H1 (cell line): Measurements from ENCODE around the gene MYNN. TPM values are rescaled to one million over a fixed set of nuclear protein-coding genes. Genes with fewer than 3 reads are reported as not detected.
A peak's percentile ranks its signal among the peaks of the same experiment; 100 is the strongest.

Experiments
- CTCF ChIA-PET: fragments of 300-600 bp; sonication (Branson Sonifier 250); formaldehyde crosslinking; loops from one replicate; lab custom pipeline; 2021; ENCODE audit not compliant: partially characterized antibody; lab: Charles Lee
- POLR2A ChIA-PET: fragments of 300-600 bp; sonication (Branson Sonifier 250); formaldehyde crosslinking; loops from one replicate; lab custom pipeline; 2021; ENCODE audit warnings: inconsistent platforms; ENCODE audit not compliant: partially characterized antibody; lab: Charles Lee
- DNase-seq, 2 experiments: peaks; one replicate each; pipeline versions ENCODE4 v3.0.0 to v3.0.0-alpha.2; 2010 to 2022; ENCODE audit warnings: low spot score in 2 of 2, low read depth in 1 of 2, mixed read lengths in 1 of 2
- FAIRE-seq: peaks from 2 replicates; lab custom pipeline; 2011; peaks lifted over from hg19 to GRCh38; lab: Jason Lieb, UNC
- H2AFZ ChIP-seq: 2 replicates; pipeline ENCODE4 v1.8.1; 2012; ENCODE audit warnings: low read length, inconsistent platforms
- H2AK5ac ChIP-seq: 2 replicates; pipeline ENCODE4 v1.6.1; 2013; ENCODE audit warnings: low read depth, low read length
- H2BK120ac ChIP-seq: replicated peaks from 2 replicates; pipeline ENCODE3; 2013; ENCODE audit warnings: low read depth, low read length, inconsistent platforms
- H2BK12ac ChIP-seq: 2 replicates; pipeline ENCODE4 v1.6.1; 2013; ENCODE audit warnings: low read depth, low read length
- H2BK15ac ChIP-seq: 2 replicates; pipeline ENCODE4 v1.6.1; 2013; ENCODE audit warnings: low read length
- H2BK20ac ChIP-seq: 2 replicates; pipeline ENCODE4 v1.6.1; 2013; ENCODE audit warnings: low read length
- H2BK5ac ChIP-seq: 2 replicates; pipeline ENCODE4 v1.6.1; 2013; ENCODE audit warnings: low read depth, low read length
- H3K14ac ChIP-seq: 2 replicates; pipeline ENCODE4 v1.6.1; 2013; ENCODE audit warnings: inconsistent platforms; ENCODE audit not compliant: insufficient read length
- H3K18ac ChIP-seq: 2 replicates; pipeline ENCODE4 v1.6.1; 2013; ENCODE audit warnings: low read length; ENCODE audit errors: extremely low read depth
- H3K23ac ChIP-seq: 2 replicates; pipeline ENCODE4 v1.6.1; 2013; ENCODE audit warnings: inconsistent platforms; ENCODE audit not compliant: insufficient read length
- H3K23me2 ChIP-seq: 2 replicates; pipeline ENCODE4 v1.6.1; 2013; ENCODE audit warnings: low read depth, low read length
- H3K27ac ChIP-seq: 2 replicates; pipeline ENCODE4 v1.6.1; 2011; ENCODE audit warnings: low read depth, low read length, inconsistent platforms
- H3K27me3 ChIP-seq, 4 experiments: replicated peaks in 1 of 4; 1 replicate in 1 of 4; 2 replicates in 3 of 4; pipeline versions ENCODE4 v1.6.1 to v1.8.1; 2011 to 2013; ENCODE audit warnings: low read length in 3 of 4, mild to moderate bottlenecking in 3 of 4, inconsistent platforms in 2 of 4, mixed read lengths in 2 of 4, moderate library complexity in 1 of 4; ENCODE audit not compliant: control insufficient read depth in 3 of 4, insufficient read depth in 3 of 4; ENCODE audit errors: extremely low read depth in 1 of 4
- H3K36me3 ChIP-seq, 4 experiments: 2 replicates each; pipeline versions ENCODE4 v1.6.1 to v1.8.1; 2011 to 2013; ENCODE audit warnings: mild to moderate bottlenecking in 4 of 4, low read length in 3 of 4, moderate library complexity in 2 of 4, control low read depth in 1 of 4, inconsistent platforms in 1 of 4; ENCODE audit not compliant: insufficient read depth in 4 of 4, control insufficient read depth in 2 of 4
- H3K4ac ChIP-seq: replicated peaks from 2 replicates; pipeline ENCODE3; 2013; ENCODE audit warnings: low read length, low read depth, mixed read lengths, inconsistent platforms; ENCODE audit not compliant: insufficient read length
- H3K4me1 ChIP-seq, 4 experiments: replicated peaks in 1 of 4; 1 replicate in 1 of 4; 2 replicates in 3 of 4; pipeline versions ENCODE4 v1.6.1 to v1.8.1; 2011 to 2013; ENCODE audit warnings: low read length in 3 of 4, inconsistent platforms in 2 of 4, mixed read lengths in 1 of 4; ENCODE audit not compliant: insufficient read depth in 4 of 4, control insufficient read depth in 3 of 4
- H3K4me2 ChIP-seq, 2 experiments: 2 replicates each; pipeline versions ENCODE4 v1.6.1 to v1.8.1; 2011 to 2013; ENCODE audit warnings: low read depth in 2 of 2, low read length in 2 of 2, control low read depth in 1 of 2, inconsistent platforms in 1 of 2, mild to moderate bottlenecking in 1 of 2; ENCODE audit not compliant: insufficient read depth in 1 of 2
- H3K4me3 ChIP-seq, 4 experiments: fragments of 200-600, 300-600 bp in 1 of 4; sonication (generic), shearing (Covaris generic), sonication (Bioruptor Twin) in 1 of 4; 2 replicates each; pipeline versions ENCODE4 v1.5.1 to v1.8.1; 2011 to 2016; ENCODE audit warnings: low read length in 4 of 4, low read depth in 3 of 4, control low read depth in 2 of 4, inconsistent platforms in 2 of 4, mild to moderate bottlenecking in 2 of 4, mixed read lengths in 1 of 4, moderate library complexity in 1 of 4; ENCODE audit not compliant: insufficient read depth in 2 of 4; ENCODE audit errors: extremely low read depth in 1 of 4
- H3K56ac ChIP-seq: replicated peaks from 2 replicates; pipeline ENCODE3; 2013; ENCODE audit warnings: low read depth, mild to moderate bottlenecking, mixed read lengths, low read length, inconsistent platforms; ENCODE audit not compliant: insufficient read length
- H3K79me1 ChIP-seq: 2 replicates; pipeline ENCODE4 v1.6.1; 2013; ENCODE audit warnings: low read depth, low read length, control low read depth
- H3K79me2 ChIP-seq, 2 experiments: 2 replicates each; pipeline versions ENCODE4 v1.6.1 to v1.8.1; 2012 to 2013; ENCODE audit warnings: low read length in 2 of 2, mild to moderate bottlenecking in 2 of 2, inconsistent platforms in 1 of 2; ENCODE audit not compliant: insufficient read depth in 2 of 2, control insufficient read depth in 1 of 2
- H3K9ac ChIP-seq, 4 experiments: replicated peaks in 1 of 4; 1 replicate in 1 of 4; 2 replicates in 3 of 4; pipeline versions ENCODE4 v1.6.1 to v1.8.1; 2011 to 2013; ENCODE audit warnings: low read depth in 3 of 4, low read length in 3 of 4, control low read depth in 2 of 4, mild to moderate bottlenecking in 2 of 4, moderate library complexity in 2 of 4, inconsistent platforms in 1 of 4; ENCODE audit errors: extremely low read depth in 1 of 4
- H3K9me3 ChIP-seq, 2 experiments: 2 replicates each; pipeline versions ENCODE4 v1.6.1 to v1.8.1; 2012 to 2013; ENCODE audit warnings: mild to moderate bottlenecking in 2 of 2, moderate library complexity in 2 of 2, control low read depth in 1 of 2, inconsistent platforms in 1 of 2, low read depth in 1 of 2, low read length in 1 of 2, mixed read lengths in 1 of 2; ENCODE audit not compliant: insufficient read depth in 2 of 2
- H4K20me1 ChIP-seq, 2 experiments: replicated peaks in 1 of 2; 2 replicates each; pipeline versions ENCODE3 to v1.8.1; 2011 to 2013; ENCODE audit warnings: inconsistent platforms in 2 of 2, low read length in 2 of 2, mild to moderate bottlenecking in 1 of 2; ENCODE audit not compliant: insufficient read depth in 2 of 2, control insufficient read depth in 1 of 2
- H4K5ac ChIP-seq: 2 replicates; pipeline ENCODE4 v1.6.1; 2013; ENCODE audit warnings: low read length, low read depth, mixed read lengths, inconsistent platforms; ENCODE audit not compliant: insufficient read length
- H4K8ac ChIP-seq: 2 replicates; pipeline ENCODE4 v1.8.0; 2013; ENCODE audit warnings: mild to moderate bottlenecking, moderate library complexity, low read length, inconsistent platforms; ENCODE audit not compliant: insufficient read depth; ENCODE audit errors: extremely low read depth
- H4K91ac ChIP-seq: replicated peaks from 2 replicates; pipeline ENCODE3; 2013; ENCODE audit warnings: low read length, mixed read lengths, inconsistent platforms; ENCODE audit not compliant: insufficient read length
- ASH2L ChIP-seq: fragments of 200-600, 300-600 bp; sonication (generic); IDR thresholded peaks from one replicate; pipeline ENCODE4 v1.7.1; 2017; ENCODE audit warnings: low read length
- ATF2 ChIP-seq: IDR thresholded peaks from 2 replicates; pipeline ENCODE4 v1.6.1; 2012; ENCODE audit warnings: low read length, inconsistent platforms
- CEBPB ChIP-seq: IDR thresholded peaks from 2 replicates; pipeline ENCODE4 v1.6.1; 2012; ENCODE audit warnings: low read depth, low read length
- CREB1 ChIP-seq: IDR thresholded peaks from 2 replicates; pipeline ENCODE4 v1.6.1; 2012; ENCODE audit warnings: inconsistent platforms
- EZH2 ChIP-seq: fragments of 200-600 bp; sonication (generic); IDR thresholded peaks from 2 replicates; pipeline ENCODE4 v1.7.1; 2012; ENCODE audit warnings: low read depth, mild to moderate bottlenecking, moderate library complexity, low read length, inconsistent platforms; ENCODE audit not compliant: severe bottlenecking
- MAX ChIP-seq: IDR thresholded peaks from 2 replicates; pipeline ENCODE4 v1.6.1; 2012; ENCODE audit warnings: inconsistent platforms
- PHF8 ChIP-seq: fragments of 200-600 bp; sonication (generic); conservative IDR thresholded peaks from 2 replicates; pipeline ENCODE4 v1.7.1; 2012; ENCODE audit warnings: low read depth, mild to moderate bottlenecking, inconsistent platforms, low read length, moderate library complexity
- SIRT6 ChIP-seq: IDR thresholded peaks from one replicate; pipeline ENCODE4 v1.7.1; 2012; ENCODE audit warnings: low read length, inconsistent platforms
- TAF7 ChIP-seq: optimal IDR thresholded peaks from 2 replicates; pipeline ENCODE3; 2011; ENCODE audit warnings: low read depth, mild to moderate bottlenecking, inconsistent platforms, low read length, moderate library complexity, borderline replicate concordance
- WGBS, 2 experiments: shearing (Covaris generic) in 1 of 2; methylation state at CpG; one replicate each; pipeline versions ENCODE4 v1.1.6 to v1.1.7; 2013 to 2015; ENCODE audit warnings: low lambda C conversion rate in 2 of 2, mixed read lengths in 2 of 2, inconsistent platforms in 1 of 2, low coverage in 1 of 2, missing lambda C conversion rate in 1 of 2; ENCODE audit not compliant: insufficient replicate concordance in 2 of 2, insufficient coverage in 1 of 2, insufficient read length in 1 of 2; ENCODE audit errors: extremely low coverage in 1 of 2, missing lambda C conversion rate in 1 of 2; 5-methylcytosine and 5-hydroxymethylcytosine counted together
- polyA plus RNA-seq, 7 experiments: library from polyadenylated mRNA; depleted of rRNA in 3 of 7; stranded (reverse) in 5 of 7; unstranded in 2 of 7; fragments of >200 nt in 5 of 7; fragments of 200-250 nt in 2 of 7; gene quantifications; 1 replicate in 5 of 7; 2 replicates in 1 of 7; 4 replicates in 1 of 7; pipeline versions ENCODE4 v1.2.1 to v1.2.3, GENCODE V29; 2011 to 2013; ENCODE audit warnings: missing spikeins in 2 of 7, mixed read lengths in 2 of 7
- total RNA-seq: library from RNA; stranded (reverse); fragmentation: NEBNext Ultra II Directional; extraction: Animal tissue kit (Norgen Biotek cat#: 25700); gene quantifications from 2 replicates; pipeline ENCODE4 v1.2.1, GENCODE V29; 2021

The MYNN gene
- total and polyA plus RNA-seq, 2 of the 8 experiments (the other 6 are each of a cell fraction or from before 2014, with no cell fraction given): 7.3 to 15.2 TPM

- H3K27me3 ChIP-seq: no peaks in the 10 kb centered on the region
- H3K4me3 ChIP-seq: peak within 1 kb of the TSS; percentile 42 to 87 (median 68)
- peak within 1 kb of the TSS; percentile 42 for H3K56ac ChIP-seq
- DNase-seq (peak in 1 of 2 experiments; percentile 84), FAIRE-seq (no peak)
- no peak within 1 kb of the TSS; the same call in 1 of the 2 replicates for H3K18ac ChIP-seq
- H3K79me2 ChIP-seq: peaks cover 0 to 11% of the 10 kb centered on the region in 2 experiments; a peak in 3 of 4 replicates
- no peak within 1 kb of the TSS for H3K14ac ChIP-seq
- WGBS, 2 experiments: 3% methylated on average over 44 of the region's 51 CpGs; no CpG with 5 or more reads in 1 of the 2 experiments
- H2AK5ac ChIP-seq: no peak within 1 kb of the TSS
- no peak within 1 kb of the TSS for H3K4ac ChIP-seq
- no peak within 1 kb of the TSS; the same call in 1 of the 2 replicates for H2BK5ac ChIP-seq
- H3K23ac ChIP-seq: no peak within 1 kb of the TSS
- H3K27ac ChIP-seq: peak within 1 kb of the TSS; percentile 15; the same call in 1 of the 2 replicates
- ChIA-PET POLR2A (interaction anchor here (0.7 to 1.5 kb wide), 4 partner anchors 15 to 24 kb away, joined by 3 read pairs; no protein-coding TSS in a partner anchor), CTCF (interaction anchor here (0.6 to 1.0 kb wide), 2 partner anchors 282 to 905 kb away, joined by 3 read pairs; no protein-coding TSS in a partner anchor)
- H2BK20ac ChIP-seq: no peak within 1 kb of the TSS
- H4K8ac ChIP-seq: peak within 1 kb of the TSS; percentile 80
- H3K79me1 ChIP-seq: no peaks in the 10 kb centered on the region
- H3K4me1 ChIP-seq: no peaks in the 10 kb centered on the region; a peak in 3 of 7 replicates
- no peak within 1 kb of the TSS for H2BK12ac ChIP-seq
- peaks cover 0 to 2% of the 10 kb centered on the region in 2 experiments for H4K20me1 ChIP-seq
- peak within 1 kb of the TSS; percentile 69 to 78 for H3K4me2 ChIP-seq
- H3K23me2 ChIP-seq: no peaks in the 10 kb centered on the region; the same call in 1 of the 2 replicates
- peak within 1 kb of the TSS; percentile 100 for H2AFZ ChIP-seq
- H3K9me3 ChIP-seq: no peaks in the 10 kb centered on the region
- H2BK120ac ChIP-seq: no peak within 1 kb of the TSS
- H4K5ac ChIP-seq: peak within 1 kb of the TSS; percentile 89
- peak within 1 kb of the TSS in 1 of 4 experiments; percentile 47; a peak in 3 of 7 replicates for H3K9ac ChIP-seq
- H3K36me3 ChIP-seq: peaks cover 0 to 3% (median 0%) of the 10 kb centered on the region in 4 experiments; a peak in 1 of 8 replicates
- no peak within 1 kb of the TSS for H2BK15ac ChIP-seq
- peak within 1 kb of the TSS; percentile 72 for H4K91ac ChIP-seq
- TF ChIP-seq CEBPB (no peak), SIRT6 (no peak), CREB1 (peak; percentile 63), ASH2L (peak; percentile 94), TAF7 (no peak), MAX (peak; percentile 68), ATF2 (no peak), PHF8 (peak; percentile 62), EZH2 (no peak)
Observed at GRCh38 chr3:169769287-169770181, 3.7 kb upstream of the MYNN start, which contains the start of gene ACTRT3. ACTRT3 (minus strand) TSS chr3:169769561; CDS start chr3:169769520, 41 bp downstream.
